ENCODE data around the gene PLEKHA1. TPM values are rescaled to one million over a fixed set of nuclear protein-coding genes. Genes with fewer than 3 reads are reported as not detected.

The PLEKHA1 gene
- total and polyA plus RNA-seq, 8 donors, result 9.0 to 61.8 (median 19.6) TPM

DNA sequence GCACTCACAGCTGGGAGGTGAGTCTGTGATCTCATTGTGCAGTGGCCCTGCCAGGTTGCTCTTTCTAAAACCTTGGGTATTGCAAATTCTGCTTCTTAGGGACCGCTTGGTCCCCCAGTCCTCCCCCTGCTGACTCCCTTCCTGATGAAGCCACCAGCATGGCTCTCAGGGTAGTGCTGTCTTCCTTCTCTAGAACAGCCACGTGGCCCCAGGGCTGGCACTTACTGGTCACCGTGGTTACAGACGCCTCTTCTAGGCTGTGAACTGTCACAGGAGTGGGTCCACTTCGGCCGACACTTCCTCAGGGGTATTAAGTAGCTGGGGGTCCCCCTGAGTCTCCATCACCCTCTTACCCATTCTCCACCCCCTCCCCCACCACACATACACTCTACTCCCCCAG lies 84.2 kb downstream of the PLEKHA1 start:
- H3K4me3 ChIP-seq, result no peak overlapping the region
- H3K9me3 ChIP-seq, result no peaks in the 10 kb centered on the region
- H3K27ac ChIP-seq, result no peak overlapping the region
- H3K27me3 ChIP-seq, result peaks cover 0 to 62% (median 14%) of the 10 kb centered on the region in 3 donors
- WGBS, 5 donors, result 65 to 74% (median 67%) methylated on average over 6 of the region's 6 CpGs
- no peak for DNase-seq
- no peaks in the 10 kb centered on the region for H3K36me3 ChIP-seq
- TF ChIP-seq POLR2A (IDR thresholded peaks at IDR 0.05) (no peak), POLR2AphosphoS5 (IDR thresholded peaks at IDR 0.05) (no peak), EP300 (IDR thresholded peaks at IDR 0.05) (no peak)
- TF ChIP-seq, protein P1, sequence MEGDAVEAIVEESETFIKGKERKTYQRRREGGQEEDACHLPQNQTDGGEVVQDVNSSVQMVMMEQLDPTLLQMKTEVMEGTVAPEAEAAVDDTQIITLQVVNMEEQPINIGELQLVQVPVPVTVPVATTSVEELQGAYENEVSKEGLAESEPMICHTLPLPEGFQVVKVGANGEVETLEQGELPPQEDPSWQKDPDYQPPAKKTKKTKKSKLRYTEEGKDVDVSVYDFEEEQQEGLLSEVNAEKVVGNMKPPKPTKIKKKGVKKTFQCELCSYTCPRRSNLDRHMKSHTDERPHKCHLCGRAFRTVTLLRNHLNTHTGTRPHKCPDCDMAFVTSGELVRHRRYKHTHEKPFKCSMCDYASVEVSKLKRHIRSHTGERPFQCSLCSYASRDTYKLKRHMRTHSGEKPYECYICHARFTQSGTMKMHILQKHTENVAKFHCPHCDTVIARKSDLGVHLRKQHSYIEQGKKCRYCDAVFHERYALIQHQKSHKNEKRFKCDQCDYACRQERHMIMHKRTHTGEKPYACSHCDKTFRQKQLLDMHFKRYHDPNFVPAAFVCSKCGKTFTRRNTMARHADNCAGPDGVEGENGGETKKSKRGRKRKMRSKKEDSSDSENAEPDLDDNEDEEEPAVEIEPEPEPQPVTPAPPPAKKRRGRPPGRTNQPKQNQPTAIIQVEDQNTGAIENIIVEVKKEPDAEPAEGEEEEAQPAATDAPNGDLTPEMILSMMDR (IDR thresholded peaks at IDR 0.05), result no peak
- H3K4me1 ChIP-seq, result peaks cover 12 to 34% (median 28%) of the 10 kb centered on the region in 4 donors
- intact Hi-C loops (cut with DNase I; ENCODE audit: low total_unique reads), result no loop called here

DNA sequence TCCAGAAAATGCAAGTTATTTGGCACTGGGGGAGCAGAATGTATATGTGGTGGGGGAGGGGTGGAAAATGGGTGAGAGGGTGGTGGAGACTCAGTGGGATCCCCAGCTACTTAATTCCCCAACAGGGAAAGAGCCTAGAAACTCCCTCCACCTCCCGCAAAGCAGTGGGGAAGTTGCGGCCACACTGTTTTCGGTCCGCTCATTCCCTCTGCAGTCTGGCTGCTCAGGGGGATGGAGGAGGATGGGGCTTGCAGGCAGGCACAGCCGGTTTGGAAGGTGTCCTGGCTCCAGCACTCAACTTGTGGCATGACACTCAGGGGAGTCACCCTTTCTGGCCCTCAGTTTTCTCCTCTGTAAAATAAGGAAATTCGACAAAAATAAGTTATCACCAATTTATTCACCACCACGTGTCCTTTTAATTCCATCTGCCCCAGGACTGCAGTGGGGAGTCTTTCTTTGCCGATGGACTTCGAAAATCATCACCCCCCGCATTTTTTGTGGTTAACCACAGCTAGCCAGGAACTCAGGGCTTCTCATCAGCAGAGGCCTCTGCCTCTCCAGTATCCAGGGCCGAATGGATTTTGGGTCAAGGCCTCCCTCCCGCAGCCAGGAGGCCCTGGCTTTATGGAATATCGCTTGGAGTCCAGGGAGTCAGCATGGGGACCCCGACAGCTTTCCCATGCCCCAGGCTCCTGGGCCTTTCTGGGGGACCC lies 85.2 kb downstream of the PLEKHA1 start:
- no peaks in the 10 kb centered on the region for H3K36me3 ChIP-seq
- no peak overlapping the region for H3K4me3 ChIP-seq
- H3K27me3 ChIP-seq, result peaks cover 0 to 63% (median 14%) of the 10 kb centered on the region in 3 donors
- peaks cover 22 to 44% (median 33%) of the 10 kb centered on the region in 4 donors for H3K4me1 ChIP-seq
- no peaks in the 10 kb centered on the region for H3K9me3 ChIP-seq
- no peak for DNase-seq
- TF ChIP-seq POLR2AphosphoS5 (IDR thresholded peaks at IDR 0.05), result no peak
- TF ChIP-seq, protein P1 (IDR thresholded peaks at IDR 0.05), result no peak
- TF ChIP-seq POLR2A (IDR thresholded peaks at IDR 0.05), result no peak
- TF ChIP-seq EP300 (IDR thresholded peaks at IDR 0.05), result no peak
- intact Hi-C loops (cut with DNase I; ENCODE audit: low total_unique reads), result no loop called here
- H3K27ac ChIP-seq, result no peak overlapping the region
- 64 to 71% (median 66%) methylated on average over 14 of the region's 14 CpGs for WGBS, 5 donors

DNA sequence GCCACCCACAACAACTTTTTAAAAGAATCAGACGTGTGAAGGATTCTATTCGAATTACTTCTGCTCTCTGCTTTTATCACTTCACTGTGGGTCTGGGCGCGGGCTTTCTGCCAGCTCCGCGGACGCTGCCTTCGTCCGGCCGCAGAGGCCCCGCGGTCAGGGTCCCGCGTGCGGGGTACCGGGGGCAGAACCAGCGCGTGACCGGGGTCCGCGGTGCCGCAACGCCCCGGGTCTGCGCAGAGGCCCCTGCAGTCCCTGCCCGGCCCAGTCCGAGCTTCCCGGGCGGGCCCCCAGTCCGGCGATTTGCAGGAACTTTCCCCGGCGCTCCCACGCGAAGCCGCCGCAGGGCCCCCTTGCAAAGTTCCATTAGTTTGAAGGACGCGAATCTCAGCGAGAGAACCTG lies 86.4 kb downstream of the PLEKHA1 start:
- peak overlapping the region; percentile 60 to 81 (median 72) for H3K4me3 ChIP-seq
- H3K27ac ChIP-seq, result peak overlapping the region in 4 of 5 donors; percentile 53 to 92 (median 72)
- no peak for DNase-seq
- intact Hi-C loops (cut with DNase I; ENCODE audit: low total_unique reads), result no loop called here
- H3K9me3 ChIP-seq, result no peaks in the 10 kb centered on the region
- TF ChIP-seq POLR2AphosphoS5 (IDR thresholded peaks at IDR 0.05) (no peak), EP300 (IDR thresholded peaks at IDR 0.05) (no peak), POLR2A (IDR thresholded peaks at IDR 0.05) (no peak)
- TF ChIP-seq, protein P1 (IDR thresholded peaks at IDR 0.05), result no peak
- no peaks in the 10 kb centered on the region for H3K36me3 ChIP-seq
- H3K27me3 ChIP-seq, result peaks cover 0 to 63% (median 14%) of the 10 kb centered on the region in 3 donors
- peaks cover 22 to 49% (median 38%) of the 10 kb centered on the region in 4 donors for H3K4me1 ChIP-seq
- WGBS, 5 donors, result 0 to 1% (median 0%) methylated on average over 24 to 40 of the region's 40 CpGs

DNA sequence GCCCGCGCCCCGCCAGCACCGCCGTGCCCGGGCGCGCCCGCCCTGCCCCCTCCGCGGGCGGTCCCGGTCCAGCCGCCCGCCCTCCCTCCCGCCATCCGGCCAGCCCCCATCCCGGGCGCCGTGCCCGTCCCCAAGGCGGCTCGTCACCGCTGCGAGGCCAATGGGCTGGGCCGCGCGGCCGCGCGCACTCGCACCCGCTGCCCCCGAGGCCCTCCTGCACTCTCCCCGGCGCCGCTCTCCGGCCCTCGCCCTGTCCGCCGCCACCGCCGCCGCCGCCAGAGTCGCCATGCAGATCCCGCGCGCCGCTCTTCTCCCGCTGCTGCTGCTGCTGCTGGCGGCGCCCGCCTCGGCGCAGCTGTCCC lies 86.8 kb downstream of the PLEKHA1 start, which contains the start of gene HTRA1:
HTRA1 (plus strand) TSS at position 187 of the 362 bp plus-strand sequence; CDS start at position 287, 100 bp downstream.
- Histone ChIP-seq H3K9me3 (no peaks in the 10 kb centered on the region), H3K27ac (peak within 1 kb of the TSS; percentile 9 to 92 (median 80)), H3K4me3 (peak within 1 kb of the TSS; percentile 60 to 81 (median 72)), H3K4me1 (peaks cover 22 to 50% (median 39%) of the 10 kb centered on the region in 4 donors), H3K27me3 (peaks cover 0 to 63% (median 14%) of the 10 kb centered on the region in 3 donors), H3K36me3 (no peaks in the 10 kb centered on the region)
- 0 to 5% (median 0%) methylated on average over 25 to 53 of the region's 56 CpGs; no CpG with 5 or more reads in 1 of the 5 donors for WGBS, 5 donors
- intact Hi-C loops (cut with DNase I; ENCODE audit: low total_unique reads), result no loop called here
- TF ChIP-seq POLR2AphosphoS5 (IDR thresholded peaks at IDR 0.05) (peak in 1 of 3 donors; percentile 40), POLR2A (IDR thresholded peaks at IDR 0.05) (no peak), EP300 (IDR thresholded peaks at IDR 0.05) (no peak)
- TF ChIP-seq, protein P1 (IDR thresholded peaks at IDR 0.05), result no peak
- peak; percentile 56 to 87 for DNase-seq

All from stomach (tissue), 9 donors.